Fibroblast of villous mesenchyme (primary cell): Measurements from ENCODE around the gene AUP1. TPM values are rescaled to one million over a fixed set of nuclear protein-coding genes. Genes with fewer than 3 reads are reported as not detected.
A peak's percentile ranks its signal among the peaks of the same experiment; 100 is the strongest.

Experiments
- DNase-seq: peaks from one replicate; pipeline ENCODE4 v3.0.0-alpha.2; 2010; ENCODE audit warnings: low read depth
- H3K4me3 ChIP-seq: 2 replicates; pipeline ENCODE4 v1.5.1; 2011; ENCODE audit warnings: low read depth, mild to moderate bottlenecking, low read length
- CTCF ChIP-seq: IDR thresholded peaks from 2 replicates; pipeline ENCODE4 v1.5.1; 2012; ENCODE audit warnings: low read depth, mild to moderate bottlenecking, low read length; ENCODE audit not compliant: insufficient read depth
- total RNA-seq: library from RNA; depleted of rRNA; stranded (reverse); fragments of >200 nt; gene quantifications from 2 replicates; pipeline ENCODE4 v1.2.3, GENCODE V29; 2012

Gene AUP1
- total RNA-seq, 1 donor = 68.2 TPM

GRCh38 chr2:74551942-74552913, 22.7 kb upstream of the AUP1 start:
- TF ChIP-seq CTCF = no peak
- H3K4me3 ChIP-seq = no peak overlapping the region
- DNase-seq = no peak

- DNase-seq = no peak
- TF ChIP-seq CTCF = no peak
- H3K4me3 ChIP-seq = no peak overlapping the region
Observed at GRCh38 chr2:74551530-74551929, 22.0 kb upstream of the AUP1 start.

- TF ChIP-seq CTCF = no peak
- no peak overlapping the region for H3K4me3 ChIP-seq
- DNase-seq = no peak
Observed at GRCh38 chr2:74550231-74550630, 20.7 kb upstream of the AUP1 start.

GRCh38 chr2:74548900-74549826, 19.7 kb upstream of the AUP1 start:
- H3K4me3 ChIP-seq = peak overlapping the region; percentile 64
- DNase-seq = peak; percentile 48
- no peak for TF ChIP-seq CTCF

GRCh38 chr2:74548285-74548899, 18.9 kb upstream of the AUP1 start:
- TF ChIP-seq CTCF = no peak

GRCh38 chr2:74546004-74546403, 16.5 kb upstream of the AUP1 start:
- no peak for DNase-seq
- H3K4me3 ChIP-seq = no peak overlapping the region
- TF ChIP-seq CTCF = no peak

More at GRCh38 chr2:74548285-74548899, 18.9 kb upstream of the AUP1 start:
- no peak for DNase-seq
- H3K4me3 ChIP-seq = peak overlapping the region; percentile 64
